ENCODE data around the gene KIF26B. TPM values are rescaled to one million over a fixed set of nuclear protein-coding genes. Genes with fewer than 3 reads are reported as not detected.
"Not testable (repeated sequence)": the region's sequence is repeated elsewhere in the genome, so short reads cannot be mapped to it uniquely, and the experiment has no call there.

KIF26B gene
- polyA plus RNA-seq, 2 donors, result 0.04 to 0.12 TPM

DNA sequence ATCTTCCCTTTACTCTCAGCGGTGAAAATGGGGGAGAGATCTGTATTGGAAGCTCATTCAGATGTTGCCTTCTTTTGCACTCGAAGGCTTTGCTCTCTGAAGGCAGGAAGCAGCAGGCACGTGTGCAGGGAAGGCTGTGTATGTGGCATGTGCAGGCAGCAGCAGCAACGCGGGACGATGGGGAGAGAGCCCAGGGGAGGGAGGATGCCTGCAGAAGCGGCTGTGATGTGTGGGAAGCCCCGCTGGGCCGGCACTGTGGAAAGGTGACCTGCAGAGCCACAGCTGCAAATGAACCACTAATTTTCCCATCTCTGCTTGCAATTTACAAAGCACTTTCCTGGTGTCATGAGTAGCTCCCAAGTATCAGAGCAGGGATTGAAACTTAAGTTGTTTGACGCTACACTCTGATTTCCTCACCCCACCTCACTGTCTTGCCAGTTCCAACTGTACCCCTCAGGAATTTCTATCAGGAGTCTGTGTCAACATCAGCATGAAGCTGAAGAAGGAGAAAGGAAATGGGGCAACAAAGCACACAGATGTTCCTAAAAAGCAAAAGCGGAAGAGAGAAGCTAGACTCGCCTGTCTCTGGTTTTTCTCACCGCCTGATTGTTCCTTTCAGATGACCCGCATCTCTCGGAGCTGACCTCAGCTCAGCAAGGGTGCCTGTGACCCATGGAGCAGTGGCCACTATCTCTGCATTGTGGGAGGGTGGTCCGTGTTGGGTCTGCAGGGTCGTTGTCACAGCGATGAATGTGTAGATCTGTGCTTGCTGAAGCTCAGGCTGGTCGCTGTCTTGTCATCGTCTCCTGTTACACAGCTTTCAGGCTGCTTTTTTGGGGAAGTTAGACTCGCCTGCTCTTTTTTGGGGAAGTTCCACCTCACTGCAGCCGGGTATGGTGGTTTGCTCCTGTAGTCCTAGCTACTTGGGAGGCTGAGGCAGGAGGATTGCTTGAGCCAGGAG, 156.1 kb downstream of the KIF26B start:
- Histone ChIP-seq H3K27ac (ENCODE audit: low read depth in 2 of 2, low read length in 1 of 2) (no peak overlapping the region), H3K27me3 (ENCODE audit: control insufficient read depth in 1 of 2, insufficient read depth in 2 of 2, low read length in 2 of 2) (no peaks in the 10 kb centered on the region), H3K4me1 (ENCODE audit: control insufficient read depth in 2 of 2, insufficient read depth in 2 of 2, low read length in 1 of 2) (no peaks in the 10 kb centered on the region), H3K4me3 (ENCODE audit: low read depth in 1 of 2, low read length in 2 of 2) (no peak overlapping the region), H3K9me3 (ENCODE audit: control insufficient read depth in 2 of 2, insufficient read depth in 1 of 2, low read depth in 1 of 2, low read length in 1 of 2) (no peaks in the 10 kb centered on the region), H3K36me3 (ENCODE audit: control insufficient read depth in 2 of 2, insufficient read depth in 2 of 2, low read length in 1 of 2) (no peaks in the 10 kb centered on the region)
- WGBS, 2 donors, result 54 to 57% methylated on average over 22 of the region's 22 CpGs

DNA sequence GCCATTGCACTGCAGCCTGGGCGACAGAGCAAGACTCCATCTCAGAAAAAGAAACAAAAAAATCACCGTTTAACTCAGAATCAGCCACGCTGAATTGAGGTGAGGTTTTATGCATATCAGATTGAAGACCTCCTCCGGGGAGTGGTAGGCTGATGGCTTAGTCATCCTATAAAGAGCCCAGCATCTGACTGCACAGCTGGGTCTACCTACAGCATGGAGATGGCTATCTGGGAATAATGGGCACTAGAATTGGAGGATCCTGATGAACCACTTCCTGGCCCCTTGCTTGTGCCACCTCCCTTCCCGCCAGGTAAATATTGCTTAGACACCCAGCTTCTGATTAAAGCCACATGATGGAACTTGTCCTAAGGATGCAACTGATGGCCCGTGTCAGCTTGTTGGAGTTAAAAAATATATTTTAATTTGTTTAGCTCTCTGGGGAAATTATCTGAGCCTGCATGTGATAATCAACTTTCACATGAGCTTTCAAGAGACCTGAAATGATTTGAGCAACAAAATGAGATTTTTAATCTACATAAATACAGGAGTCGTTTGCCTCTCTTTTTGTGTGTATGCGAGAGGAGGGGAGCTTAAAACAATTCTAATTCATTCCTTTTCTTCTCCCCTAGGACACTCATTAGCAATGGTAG, 157.2 kb downstream of the KIF26B start:
- Histone ChIP-seq H3K27me3 (ENCODE audit: control insufficient read depth in 1 of 2, insufficient read depth in 2 of 2, low read length in 2 of 2) (no peaks in the 10 kb centered on the region), H3K4me1 (ENCODE audit: control insufficient read depth in 2 of 2, insufficient read depth in 2 of 2, low read length in 1 of 2) (no peaks in the 10 kb centered on the region), H3K27ac (ENCODE audit: low read depth in 2 of 2, low read length in 1 of 2) (no peak overlapping the region), H3K9me3 (ENCODE audit: control insufficient read depth in 2 of 2, insufficient read depth in 1 of 2, low read depth in 1 of 2, low read length in 1 of 2) (no peaks in the 10 kb centered on the region), H3K36me3 (ENCODE audit: control insufficient read depth in 2 of 2, insufficient read depth in 2 of 2, low read length in 1 of 2) (no peaks in the 10 kb centered on the region), H3K4me3 (ENCODE audit: low read depth in 1 of 2, low read length in 2 of 2) (no peak overlapping the region)
- 72 to 75% methylated on average over 8 of the region's 8 CpGs for WGBS, 2 donors

DNA sequence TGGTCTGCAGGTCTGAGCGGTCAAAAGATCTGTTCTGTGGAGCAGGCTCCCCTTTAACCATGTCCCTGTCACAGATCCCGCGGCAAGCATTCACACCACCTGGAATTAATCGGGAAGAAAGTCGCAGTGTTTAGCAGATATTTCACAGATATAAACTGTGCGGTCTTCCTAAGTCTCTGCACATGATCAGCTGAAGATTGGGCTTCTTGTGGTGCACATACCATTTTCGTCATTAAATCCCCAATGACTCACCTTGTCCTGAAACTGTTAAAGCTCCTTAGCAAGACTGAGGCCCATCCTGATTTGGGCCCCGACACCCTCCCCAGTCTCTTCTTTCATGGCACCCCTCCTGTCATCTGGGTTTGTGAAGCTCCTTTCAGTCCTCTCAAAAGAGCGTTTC, 158.8 kb downstream of the KIF26B start:
- no peaks in the 10 kb centered on the region for H3K27me3 ChIP-seq (ENCODE audit: control insufficient read depth in 1 of 2, insufficient read depth in 2 of 2, low read length in 2 of 2)
- WGBS, 2 donors, result 92 to 94% methylated on average over 9 of the region's 9 CpGs
- no peak overlapping the region for H3K4me3 ChIP-seq (ENCODE audit: low read depth in 1 of 2, low read length in 2 of 2)
- H3K27ac ChIP-seq (ENCODE audit: low read depth in 2 of 2, low read length in 1 of 2), result no peak overlapping the region
- H3K9me3 ChIP-seq (ENCODE audit: control insufficient read depth in 2 of 2, insufficient read depth in 1 of 2, low read depth in 1 of 2, low read length in 1 of 2), result no peaks in the 10 kb centered on the region
- no peaks in the 10 kb centered on the region for H3K36me3 ChIP-seq (ENCODE audit: control insufficient read depth in 2 of 2, insufficient read depth in 2 of 2, low read length in 1 of 2)
- H3K4me1 ChIP-seq (ENCODE audit: control insufficient read depth in 2 of 2, insufficient read depth in 2 of 2, low read length in 1 of 2), result no peaks in the 10 kb centered on the region

DNA sequence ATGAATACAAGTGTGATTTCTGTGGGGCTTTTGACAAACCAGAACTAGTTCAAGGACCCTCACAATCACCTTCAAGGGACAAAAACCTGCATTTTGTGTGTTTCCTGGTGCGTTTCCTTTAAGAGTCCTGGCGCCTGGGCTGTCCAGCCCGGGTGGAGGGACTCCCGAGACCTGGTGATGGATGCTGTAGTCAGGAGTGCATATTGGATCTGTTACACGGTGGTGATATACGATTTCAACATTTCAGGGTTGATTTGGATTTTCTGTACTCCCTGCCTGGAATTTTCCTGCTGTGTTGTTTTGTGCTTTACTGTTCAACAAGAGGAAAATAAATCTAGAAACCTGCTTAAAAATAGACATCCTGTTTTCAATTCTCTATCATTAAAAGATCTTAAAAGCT, 162.0 kb downstream of the KIF26B start:
- Histone ChIP-seq H3K27me3 (ENCODE audit: control insufficient read depth in 1 of 2, insufficient read depth in 2 of 2, low read length in 2 of 2) (no peaks in the 10 kb centered on the region), H3K27ac (ENCODE audit: low read depth in 2 of 2, low read length in 1 of 2) (no peak overlapping the region), H3K36me3 (ENCODE audit: control insufficient read depth in 2 of 2, insufficient read depth in 2 of 2, low read length in 1 of 2) (no peaks in the 10 kb centered on the region), H3K4me1 (ENCODE audit: control insufficient read depth in 2 of 2, insufficient read depth in 2 of 2, low read length in 1 of 2) (no peaks in the 10 kb centered on the region), H3K4me3 (ENCODE audit: low read depth in 1 of 2, low read length in 2 of 2) (no peak overlapping the region), H3K9me3 (ENCODE audit: control insufficient read depth in 2 of 2, insufficient read depth in 1 of 2, low read depth in 1 of 2, low read length in 1 of 2) (no peaks in the 10 kb centered on the region)
- WGBS, 2 donors, result 83 to 85% methylated on average over 6 of the region's 6 CpGs

DNA sequence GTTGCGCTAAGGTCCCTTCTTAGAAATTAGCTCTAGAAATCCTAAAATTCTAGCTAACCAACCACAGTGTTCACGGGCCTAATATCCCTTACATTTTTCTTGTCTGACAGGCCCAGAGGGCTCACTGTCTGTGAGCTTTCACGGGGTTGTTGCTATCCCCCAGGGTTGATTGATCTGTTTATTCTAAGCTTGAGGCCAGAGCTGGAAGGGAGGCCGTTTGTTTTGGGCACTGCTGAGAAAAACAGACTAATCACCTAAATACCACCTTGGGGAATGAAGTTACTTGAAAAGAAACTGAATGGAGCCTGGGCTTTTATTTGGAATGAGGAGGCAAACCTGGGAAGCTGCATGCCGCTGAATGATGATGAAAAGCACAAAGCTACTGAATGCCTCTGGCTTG, 162.4 kb downstream of the KIF26B start:
- WGBS, 2 donors, result 62 to 65% methylated on average over 5 of the region's 5 CpGs
- Histone ChIP-seq H3K4me3 (ENCODE audit: low read depth in 1 of 2, low read length in 2 of 2) (no peak overlapping the region), H3K36me3 (ENCODE audit: control insufficient read depth in 2 of 2, insufficient read depth in 2 of 2, low read length in 1 of 2) (no peaks in the 10 kb centered on the region), H3K4me1 (ENCODE audit: control insufficient read depth in 2 of 2, insufficient read depth in 2 of 2, low read length in 1 of 2) (no peaks in the 10 kb centered on the region), H3K27ac (ENCODE audit: low read depth in 2 of 2, low read length in 1 of 2) (no peak overlapping the region), H3K9me3 (ENCODE audit: control insufficient read depth in 2 of 2, insufficient read depth in 1 of 2, low read depth in 1 of 2, low read length in 1 of 2) (no peaks in the 10 kb centered on the region), H3K27me3 (ENCODE audit: control insufficient read depth in 1 of 2, insufficient read depth in 2 of 2, low read length in 2 of 2) (no peaks in the 10 kb centered on the region)

DNA sequence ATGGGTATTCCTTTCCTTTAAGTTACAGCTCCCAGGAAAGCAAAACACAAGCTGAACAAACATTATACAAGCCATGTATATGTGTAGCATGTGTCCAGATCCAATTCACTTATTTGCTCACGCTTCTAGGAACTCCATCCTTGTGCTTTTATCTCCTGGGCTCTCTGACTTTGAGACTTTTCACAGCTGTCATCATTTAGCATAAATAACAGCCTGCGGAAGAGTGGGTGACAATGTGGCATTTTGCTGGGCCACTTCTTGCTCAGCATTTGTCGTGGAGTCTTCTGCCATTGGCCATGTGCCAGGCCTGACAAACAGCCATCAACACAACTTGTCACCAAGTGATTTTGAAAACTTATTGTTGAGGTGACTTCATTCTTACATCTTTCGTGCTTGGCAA, 164.3 kb downstream of the KIF26B start:
- no peaks in the 10 kb centered on the region for H3K36me3 ChIP-seq (ENCODE audit: control insufficient read depth in 2 of 2, insufficient read depth in 2 of 2, low read length in 1 of 2)
- H3K27me3 ChIP-seq (ENCODE audit: control insufficient read depth in 1 of 2, insufficient read depth in 2 of 2, low read length in 2 of 2), result no peaks in the 10 kb centered on the region
- no peak overlapping the region for H3K4me3 ChIP-seq (ENCODE audit: low read depth in 1 of 2, low read length in 2 of 2)
- no peaks in the 10 kb centered on the region for H3K4me1 ChIP-seq (ENCODE audit: control insufficient read depth in 2 of 2, insufficient read depth in 2 of 2, low read length in 1 of 2)
- WGBS, 2 donors, result 63 to 65% methylated on average over 4 of the region's 4 CpGs
- no peak overlapping the region for H3K27ac ChIP-seq (ENCODE audit: low read depth in 2 of 2, low read length in 1 of 2)
- no peaks in the 10 kb centered on the region for H3K9me3 ChIP-seq (ENCODE audit: control insufficient read depth in 2 of 2, insufficient read depth in 1 of 2, low read depth in 1 of 2, low read length in 1 of 2)

DNA sequence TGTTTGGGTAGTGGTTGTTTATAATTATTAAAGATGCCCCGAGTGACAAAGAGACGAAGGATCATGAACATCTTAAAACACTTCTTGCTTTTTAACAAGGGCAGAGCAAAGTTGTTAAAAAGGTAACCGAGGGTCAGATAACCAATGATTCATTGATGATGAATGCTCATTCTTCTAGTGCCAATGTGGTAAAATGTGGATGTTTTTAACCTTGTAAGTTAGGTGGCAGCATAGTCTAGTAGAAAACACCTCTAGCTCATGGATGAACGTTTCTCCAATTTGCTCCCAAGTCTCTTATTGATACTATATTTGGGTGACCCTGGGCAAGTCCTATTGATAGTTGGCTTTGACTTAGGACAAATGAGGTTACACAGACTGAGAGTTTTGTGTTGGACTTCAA, 167.9 kb downstream of the KIF26B start:
- no peaks in the 10 kb centered on the region for H3K36me3 ChIP-seq (ENCODE audit: control insufficient read depth in 2 of 2, insufficient read depth in 2 of 2, low read length in 1 of 2)
- no peak overlapping the region for H3K4me3 ChIP-seq (ENCODE audit: low read depth in 1 of 2, low read length in 2 of 2)
- no peaks in the 10 kb centered on the region for H3K9me3 ChIP-seq (ENCODE audit: control insufficient read depth in 2 of 2, insufficient read depth in 1 of 2, low read depth in 1 of 2, low read length in 1 of 2)
- WGBS, 2 donors, result 40 to 52% methylated on average over 4 of the region's 4 CpGs
- H3K27me3 ChIP-seq (ENCODE audit: control insufficient read depth in 1 of 2, insufficient read depth in 2 of 2, low read length in 2 of 2), result no peaks in the 10 kb centered on the region
- no peak overlapping the region for H3K27ac ChIP-seq (ENCODE audit: low read depth in 2 of 2, low read length in 1 of 2)
- H3K4me1 ChIP-seq (ENCODE audit: control insufficient read depth in 2 of 2, insufficient read depth in 2 of 2, low read length in 1 of 2), result no peaks in the 10 kb centered on the region

DNA sequence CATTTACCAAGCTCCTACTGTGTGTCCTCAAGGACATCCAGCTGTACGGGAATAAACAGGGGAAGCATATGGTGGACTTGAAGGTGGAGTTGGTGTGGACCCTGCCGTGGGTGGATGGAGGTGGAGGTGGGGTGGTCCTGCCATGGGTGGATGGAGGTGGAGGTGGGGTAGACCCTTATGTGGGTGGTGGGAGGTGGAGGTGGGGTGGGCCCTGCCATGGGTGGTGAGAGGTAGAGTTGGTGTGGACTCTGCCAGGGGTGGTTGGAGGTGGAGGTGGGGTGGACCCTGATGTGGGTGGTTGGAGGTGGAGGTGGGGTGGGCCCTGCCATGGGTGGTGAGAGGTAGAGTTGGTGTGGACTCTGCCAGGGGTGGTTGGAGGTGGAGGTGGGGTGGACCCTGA, 169.0 kb downstream of the KIF26B start:
- H3K27ac ChIP-seq (ENCODE audit: low read depth in 2 of 2, low read length in 1 of 2); H3K4me1 ChIP-seq (ENCODE audit: control insufficient read depth in 2 of 2, insufficient read depth in 2 of 2, low read length in 1 of 2); H3K36me3 ChIP-seq (ENCODE audit: control insufficient read depth in 2 of 2, insufficient read depth in 2 of 2, low read length in 1 of 2); H3K27me3 ChIP-seq (ENCODE audit: control insufficient read depth in 1 of 2, insufficient read depth in 2 of 2, low read length in 2 of 2); H3K4me3 ChIP-seq (ENCODE audit: low read depth in 1 of 2, low read length in 2 of 2); H3K9me3 ChIP-seq (ENCODE audit: control insufficient read depth in 2 of 2, insufficient read depth in 1 of 2, low read depth in 1 of 2, low read length in 1 of 2): not testable (repeated sequence)
- WGBS, 2 donors, result 96 to 97% methylated on average over 2 of the region's 2 CpGs

DNA sequence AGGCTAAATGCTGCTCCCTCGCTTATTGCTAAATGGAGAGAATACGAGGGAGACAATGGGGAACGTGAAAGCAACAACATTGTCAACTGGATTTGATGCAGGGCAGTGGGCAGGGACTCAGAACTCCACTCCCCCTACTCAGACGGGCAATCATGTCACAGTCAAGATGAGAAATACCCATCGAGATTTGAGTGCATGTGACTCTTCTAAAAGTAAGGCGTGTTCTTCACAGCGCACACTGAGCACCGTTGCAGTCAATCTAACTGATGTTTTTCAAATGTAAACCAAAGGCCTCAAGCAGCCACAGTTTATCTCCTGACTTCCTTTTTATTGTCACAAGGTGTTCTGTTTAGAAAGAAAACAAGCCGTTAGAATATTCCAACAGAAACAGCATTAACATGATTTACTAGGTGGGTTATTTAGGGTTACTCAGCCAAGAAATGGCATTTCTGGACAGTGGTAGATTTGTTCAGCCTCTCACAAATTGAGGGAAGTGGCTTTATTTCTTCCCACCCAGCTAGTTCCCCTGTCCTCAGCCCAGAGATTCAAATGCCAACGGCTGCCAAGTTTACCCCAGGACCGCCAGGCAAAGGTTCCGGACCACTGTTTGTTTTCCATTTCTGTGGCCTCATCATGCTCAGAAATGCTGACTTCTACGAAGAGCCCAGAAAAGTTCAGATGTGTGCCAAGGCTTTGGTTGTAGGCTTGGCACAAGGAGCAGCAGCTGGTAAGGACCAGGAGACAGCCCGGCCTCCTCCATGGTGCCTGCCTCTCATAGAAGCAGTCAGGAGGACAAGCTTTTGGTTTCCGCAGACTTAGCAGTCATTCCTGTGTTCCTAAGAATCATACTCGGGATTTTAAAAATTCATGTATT, 171.4 kb downstream of the KIF26B start:
- Histone ChIP-seq H3K9me3 (ENCODE audit: control insufficient read depth in 2 of 2, insufficient read depth in 1 of 2, low read depth in 1 of 2, low read length in 1 of 2) (no peaks in the 10 kb centered on the region), H3K36me3 (ENCODE audit: control insufficient read depth in 2 of 2, insufficient read depth in 2 of 2, low read length in 1 of 2) (no peaks in the 10 kb centered on the region), H3K27ac (ENCODE audit: low read depth in 2 of 2, low read length in 1 of 2) (no peak overlapping the region), H3K27me3 (ENCODE audit: control insufficient read depth in 1 of 2, insufficient read depth in 2 of 2, low read length in 2 of 2) (no peaks in the 10 kb centered on the region), H3K4me3 (ENCODE audit: low read depth in 1 of 2, low read length in 2 of 2) (no peak overlapping the region), H3K4me1 (ENCODE audit: control insufficient read depth in 2 of 2, insufficient read depth in 2 of 2, low read length in 1 of 2) (no peaks in the 10 kb centered on the region)
- WGBS, 2 donors, result 84 to 89% methylated on average over 16 of the region's 16 CpGs
